ENCODE data around the gene R3HDM2.

GRCh38 chr12:57234233-57234570 lies 196.6 kb downstream of the R3HDM2 start:
- TF ChIP-seq POLR2AphosphoS5 (IDR thresholded peaks at IDR 0.05; ENCODE audit: low read depth, low read length) (no peak), TAF1 (IDR thresholded peaks at IDR 0.05; ENCODE audit: borderline replicate concordance, insufficient read depth, low read length) (no peak), SIN3A (IDR thresholded peaks at IDR 0.05; ENCODE audit: borderline replicate concordance, insufficient read depth, low read length) (no peak), FOXP2 (optimal IDR thresholded peaks at IDR 0.05; ENCODE audit: borderline replicate concordance, extremely low read depth, extremely low read length, insufficient read depth) (no peak)
- TF ChIP-seq, protein P1, sequence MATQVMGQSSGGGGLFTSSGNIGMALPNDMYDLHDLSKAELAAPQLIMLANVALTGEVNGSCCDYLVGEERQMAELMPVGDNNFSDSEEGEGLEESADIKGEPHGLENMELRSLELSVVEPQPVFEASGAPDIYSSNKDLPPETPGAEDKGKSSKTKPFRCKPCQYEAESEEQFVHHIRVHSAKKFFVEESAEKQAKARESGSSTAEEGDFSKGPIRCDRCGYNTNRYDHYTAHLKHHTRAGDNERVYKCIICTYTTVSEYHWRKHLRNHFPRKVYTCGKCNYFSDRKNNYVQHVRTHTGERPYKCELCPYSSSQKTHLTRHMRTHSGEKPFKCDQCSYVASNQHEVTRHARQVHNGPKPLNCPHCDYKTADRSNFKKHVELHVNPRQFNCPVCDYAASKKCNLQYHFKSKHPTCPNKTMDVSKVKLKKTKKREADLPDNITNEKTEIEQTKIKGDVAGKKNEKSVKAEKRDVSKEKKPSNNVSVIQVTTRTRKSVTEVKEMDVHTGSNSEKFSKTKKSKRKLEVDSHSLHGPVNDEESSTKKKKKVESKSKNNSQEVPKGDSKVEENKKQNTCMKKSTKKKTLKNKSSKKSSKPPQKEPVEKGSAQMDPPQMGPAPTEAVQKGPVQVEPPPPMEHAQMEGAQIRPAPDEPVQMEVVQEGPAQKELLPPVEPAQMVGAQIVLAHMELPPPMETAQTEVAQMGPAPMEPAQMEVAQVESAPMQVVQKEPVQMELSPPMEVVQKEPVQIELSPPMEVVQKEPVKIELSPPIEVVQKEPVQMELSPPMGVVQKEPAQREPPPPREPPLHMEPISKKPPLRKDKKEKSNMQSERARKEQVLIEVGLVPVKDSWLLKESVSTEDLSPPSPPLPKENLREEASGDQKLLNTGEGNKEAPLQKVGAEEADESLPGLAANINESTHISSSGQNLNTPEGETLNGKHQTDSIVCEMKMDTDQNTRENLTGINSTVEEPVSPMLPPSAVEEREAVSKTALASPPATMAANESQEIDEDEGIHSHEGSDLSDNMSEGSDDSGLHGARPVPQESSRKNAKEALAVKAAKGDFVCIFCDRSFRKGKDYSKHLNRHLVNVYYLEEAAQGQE (IDR thresholded peaks at IDR 0.05; ENCODE audit: insufficient read depth in 1 of 2, low read depth in 2 of 2, low read length in 2 of 2), result no peak

Data from PFSK-1 (cell line).